ENCODE measurements around the gene ZNF343.

The ZNF343 gene

GRCh38 chr20:2485661-2486060, 23.1 kb downstream of the ZNF343 start:
- H3K9me2 ChIP-seq (replicated peaks; ENCODE audit: low read depth, low read length): no peaks in the 10 kb centered on the region
- H3K4me3 ChIP-seq (ENCODE audit: low read length, poor library complexity, severe bottlenecking): no peak overlapping the region
- no peaks in the 10 kb centered on the region for H3K9me3 ChIP-seq (ENCODE audit: insufficient read depth, low read depth, low read length)
- no peaks in the 10 kb centered on the region for H3F3A ChIP-seq (ENCODE audit: low read depth)
- peaks cover 40% of the 10 kb centered on the region; the same call in 1 of the 2 replicates for H3K36me3 ChIP-seq (ENCODE audit: insufficient read depth, low read length)
- TF ChIP-seq CTCF (conservative IDR thresholded peaks at IDR 0.05; ENCODE audit: low read length) (no peak), EZH2phosphoT487 (IDR thresholded peaks at IDR 0.05; ENCODE audit: borderline replicate concordance) (no peak)
- H3K27me3 ChIP-seq (ENCODE audit: insufficient read depth, low read length, poor library complexity, severe bottlenecking): no peaks in the 10 kb centered on the region
- no peaks in the 10 kb centered on the region for H4K20me1 ChIP-seq (ENCODE audit: insufficient read depth, low read length, poor library complexity, severe bottlenecking)
- no peaks in the 10 kb centered on the region for H3K79me2 ChIP-seq (ENCODE audit: insufficient read depth, low read length)
- H3K4me1 ChIP-seq (ENCODE audit: insufficient read depth, low read length, poor library complexity, severe bottlenecking): no peaks in the 10 kb centered on the region
- H3K4me2 ChIP-seq (ENCODE audit: low read depth, low read length, poor library complexity, severe bottlenecking): no peak overlapping the region
- no peak overlapping the region for H3K9ac ChIP-seq (ENCODE audit: low read depth, low read length, poor library complexity, severe bottlenecking)
- no peak overlapping the region for H2AFZ ChIP-seq (ENCODE audit: low read length)

GRCh38 chr20:2485080-2485479, 23.6 kb downstream of the ZNF343 start:
- H3K4me2 ChIP-seq (ENCODE audit: low read depth, low read length, poor library complexity, severe bottlenecking): no peak overlapping the region
- H2AFZ ChIP-seq (ENCODE audit: low read length): no peak overlapping the region
- no peaks in the 10 kb centered on the region for H4K20me1 ChIP-seq (ENCODE audit: insufficient read depth, low read length, poor library complexity, severe bottlenecking)
- no peaks in the 10 kb centered on the region for H3F3A ChIP-seq (ENCODE audit: low read depth)
- H3K4me1 ChIP-seq (ENCODE audit: insufficient read depth, low read length, poor library complexity, severe bottlenecking): no peaks in the 10 kb centered on the region
- TF ChIP-seq CTCF (conservative IDR thresholded peaks at IDR 0.05; ENCODE audit: low read length) (no peak), EZH2phosphoT487 (IDR thresholded peaks at IDR 0.05; ENCODE audit: borderline replicate concordance) (no peak)
- H3K9me2 ChIP-seq (replicated peaks; ENCODE audit: low read depth, low read length): no peaks in the 10 kb centered on the region
- H3K79me2 ChIP-seq (ENCODE audit: insufficient read depth, low read length): no peaks in the 10 kb centered on the region
- no peaks in the 10 kb centered on the region for H3K9me3 ChIP-seq (ENCODE audit: insufficient read depth, low read depth, low read length)
- H3K4me3 ChIP-seq (ENCODE audit: low read length, poor library complexity, severe bottlenecking): no peak overlapping the region
- no peaks in the 10 kb centered on the region for H3K27me3 ChIP-seq (ENCODE audit: insufficient read depth, low read length, poor library complexity, severe bottlenecking)
- peaks cover 39% of the 10 kb centered on the region; the same call in 1 of the 2 replicates for H3K36me3 ChIP-seq (ENCODE audit: insufficient read depth, low read length)
- H3K9ac ChIP-seq (ENCODE audit: low read depth, low read length, poor library complexity, severe bottlenecking): no peak overlapping the region

GRCh38 chr20:2483504-2483903, 25.2 kb downstream of the ZNF343 start:
- H3K9me2 ChIP-seq (replicated peaks; ENCODE audit: low read depth, low read length): no peaks in the 10 kb centered on the region
- no peaks in the 10 kb centered on the region for H3K79me2 ChIP-seq (ENCODE audit: insufficient read depth, low read length)
- H3K4me2 ChIP-seq (ENCODE audit: low read depth, low read length, poor library complexity, severe bottlenecking): no peak overlapping the region
- no peak overlapping the region for H3K4me3 ChIP-seq (ENCODE audit: low read length, poor library complexity, severe bottlenecking)
- H2AFZ ChIP-seq (ENCODE audit: low read length): no peak overlapping the region
- H3K36me3 ChIP-seq (ENCODE audit: insufficient read depth, low read length): peaks cover 39% of the 10 kb centered on the region; the same call in 1 of the 2 replicates
- TF ChIP-seq EZH2phosphoT487 (IDR thresholded peaks at IDR 0.05; ENCODE audit: borderline replicate concordance) (no peak), CTCF (conservative IDR thresholded peaks at IDR 0.05; ENCODE audit: low read length) (no peak)
- no peaks in the 10 kb centered on the region for H3K4me1 ChIP-seq (ENCODE audit: insufficient read depth, low read length, poor library complexity, severe bottlenecking)
- no peaks in the 10 kb centered on the region for H3F3A ChIP-seq (ENCODE audit: low read depth)
- H4K20me1 ChIP-seq (ENCODE audit: insufficient read depth, low read length, poor library complexity, severe bottlenecking): no peaks in the 10 kb centered on the region
- no peaks in the 10 kb centered on the region for H3K27me3 ChIP-seq (ENCODE audit: insufficient read depth, low read length, poor library complexity, severe bottlenecking)
- no peaks in the 10 kb centered on the region for H3K9me3 ChIP-seq (ENCODE audit: insufficient read depth, low read depth, low read length)
- H3K9ac ChIP-seq (ENCODE audit: low read depth, low read length, poor library complexity, severe bottlenecking): no peak overlapping the region
